HL-60 (cell line): ENCODE measurements around the gene DDX18.

Experiments used
- DNase-seq, 2 experiments: peaks; one replicate each; pipeline ENCODE4 v3.0.0-alpha.2; 2010 to 2020; ENCODE audit warnings: low read depth in 1 of 2, low spot score in 1 of 2
- H3K27ac ChIP-seq: fragments of 250-450 bp; sonication (Bioruptor Pico); replicated peaks from 2 replicates; pipeline ENCODE4 v1.5.1; 2020; ENCODE audit warnings: mild to moderate bottlenecking, moderate library complexity
- H3K27me3 ChIP-seq: fragments of 250-450 bp; sonication (Bioruptor Pico); 2 replicates; pipeline ENCODE4 v1.5.1; 2021; ENCODE audit warnings: mild to moderate bottlenecking, moderate library complexity; ENCODE audit not compliant: insufficient read depth, poor library complexity, severe bottlenecking
- H3K4me3 ChIP-seq: replicated peaks from 2 replicates; pipeline ENCODE4 v1.5.1; 2011; ENCODE audit warnings: mild to moderate bottlenecking, control low read depth, low read length; ENCODE audit not compliant: insufficient read depth
- GABPA ChIP-seq: IDR thresholded peaks from 2 replicates; pipeline ENCODE4 v1.6.1; 2012; ENCODE audit warnings: low read depth
- POLR2AphosphoS5 ChIP-seq: IDR thresholded peaks from 2 replicates; pipeline ENCODE4 v1.6.1; 2012; ENCODE audit warnings: low read depth
- SPI1 ChIP-seq: IDR thresholded peaks from 2 replicates; pipeline ENCODE4 v1.6.1; 2012; ENCODE audit warnings: low read depth, mild to moderate bottlenecking, borderline replicate concordance
- TF ChIP-seq, protein P1 (sequence below): IDR thresholded peaks from 2 replicates; pipeline ENCODE4 v1.6.1; 2012; ENCODE audit warnings: low read depth; ENCODE audit not compliant: insufficient replicate concordance
- TF ChIP-seq, protein P2 (sequence below): IDR thresholded peaks from one replicate; pipeline ENCODE4 v1.5.1; 2011; ENCODE audit warnings: low read length, control low read depth, inconsistent platforms; ENCODE audit not compliant: insufficient read depth

DDX18 gene

DNA sequence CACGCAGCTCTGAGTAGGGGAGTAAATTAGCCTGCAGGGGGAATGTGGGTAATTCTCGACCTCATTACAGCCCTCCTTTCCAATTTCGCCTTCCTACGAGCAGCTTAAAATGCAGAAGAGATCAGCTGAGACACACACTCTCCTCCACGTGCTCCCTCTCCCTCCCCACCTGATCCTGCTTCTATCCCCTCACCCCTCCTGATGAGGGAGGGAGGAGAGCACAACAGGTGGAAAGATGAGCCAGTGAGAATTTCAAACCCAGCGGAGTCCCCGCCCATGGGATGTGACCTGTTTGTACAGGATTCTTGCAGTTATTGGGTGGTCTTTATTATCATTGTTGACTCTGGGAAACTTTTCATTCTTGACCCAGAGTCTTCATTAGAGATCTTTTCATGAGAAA, 35.5 kb downstream of the DDX18 start:
- peaks cover 24% of the 10 kb centered on the region for H3K27me3 ChIP-seq
- TF ChIP-seq GABPA (no peak), SPI1 (no peak), POLR2AphosphoS5 (no peak)
- TF ChIP-seq, protein P1, sequence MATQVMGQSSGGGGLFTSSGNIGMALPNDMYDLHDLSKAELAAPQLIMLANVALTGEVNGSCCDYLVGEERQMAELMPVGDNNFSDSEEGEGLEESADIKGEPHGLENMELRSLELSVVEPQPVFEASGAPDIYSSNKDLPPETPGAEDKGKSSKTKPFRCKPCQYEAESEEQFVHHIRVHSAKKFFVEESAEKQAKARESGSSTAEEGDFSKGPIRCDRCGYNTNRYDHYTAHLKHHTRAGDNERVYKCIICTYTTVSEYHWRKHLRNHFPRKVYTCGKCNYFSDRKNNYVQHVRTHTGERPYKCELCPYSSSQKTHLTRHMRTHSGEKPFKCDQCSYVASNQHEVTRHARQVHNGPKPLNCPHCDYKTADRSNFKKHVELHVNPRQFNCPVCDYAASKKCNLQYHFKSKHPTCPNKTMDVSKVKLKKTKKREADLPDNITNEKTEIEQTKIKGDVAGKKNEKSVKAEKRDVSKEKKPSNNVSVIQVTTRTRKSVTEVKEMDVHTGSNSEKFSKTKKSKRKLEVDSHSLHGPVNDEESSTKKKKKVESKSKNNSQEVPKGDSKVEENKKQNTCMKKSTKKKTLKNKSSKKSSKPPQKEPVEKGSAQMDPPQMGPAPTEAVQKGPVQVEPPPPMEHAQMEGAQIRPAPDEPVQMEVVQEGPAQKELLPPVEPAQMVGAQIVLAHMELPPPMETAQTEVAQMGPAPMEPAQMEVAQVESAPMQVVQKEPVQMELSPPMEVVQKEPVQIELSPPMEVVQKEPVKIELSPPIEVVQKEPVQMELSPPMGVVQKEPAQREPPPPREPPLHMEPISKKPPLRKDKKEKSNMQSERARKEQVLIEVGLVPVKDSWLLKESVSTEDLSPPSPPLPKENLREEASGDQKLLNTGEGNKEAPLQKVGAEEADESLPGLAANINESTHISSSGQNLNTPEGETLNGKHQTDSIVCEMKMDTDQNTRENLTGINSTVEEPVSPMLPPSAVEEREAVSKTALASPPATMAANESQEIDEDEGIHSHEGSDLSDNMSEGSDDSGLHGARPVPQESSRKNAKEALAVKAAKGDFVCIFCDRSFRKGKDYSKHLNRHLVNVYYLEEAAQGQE: no peak
- TF ChIP-seq, protein P2, sequence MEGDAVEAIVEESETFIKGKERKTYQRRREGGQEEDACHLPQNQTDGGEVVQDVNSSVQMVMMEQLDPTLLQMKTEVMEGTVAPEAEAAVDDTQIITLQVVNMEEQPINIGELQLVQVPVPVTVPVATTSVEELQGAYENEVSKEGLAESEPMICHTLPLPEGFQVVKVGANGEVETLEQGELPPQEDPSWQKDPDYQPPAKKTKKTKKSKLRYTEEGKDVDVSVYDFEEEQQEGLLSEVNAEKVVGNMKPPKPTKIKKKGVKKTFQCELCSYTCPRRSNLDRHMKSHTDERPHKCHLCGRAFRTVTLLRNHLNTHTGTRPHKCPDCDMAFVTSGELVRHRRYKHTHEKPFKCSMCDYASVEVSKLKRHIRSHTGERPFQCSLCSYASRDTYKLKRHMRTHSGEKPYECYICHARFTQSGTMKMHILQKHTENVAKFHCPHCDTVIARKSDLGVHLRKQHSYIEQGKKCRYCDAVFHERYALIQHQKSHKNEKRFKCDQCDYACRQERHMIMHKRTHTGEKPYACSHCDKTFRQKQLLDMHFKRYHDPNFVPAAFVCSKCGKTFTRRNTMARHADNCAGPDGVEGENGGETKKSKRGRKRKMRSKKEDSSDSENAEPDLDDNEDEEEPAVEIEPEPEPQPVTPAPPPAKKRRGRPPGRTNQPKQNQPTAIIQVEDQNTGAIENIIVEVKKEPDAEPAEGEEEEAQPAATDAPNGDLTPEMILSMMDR: no peak
- no peak overlapping the region for H3K4me3 ChIP-seq
- no peak for DNase-seq
- H3K27ac ChIP-seq: no peak overlapping the region

DNA sequence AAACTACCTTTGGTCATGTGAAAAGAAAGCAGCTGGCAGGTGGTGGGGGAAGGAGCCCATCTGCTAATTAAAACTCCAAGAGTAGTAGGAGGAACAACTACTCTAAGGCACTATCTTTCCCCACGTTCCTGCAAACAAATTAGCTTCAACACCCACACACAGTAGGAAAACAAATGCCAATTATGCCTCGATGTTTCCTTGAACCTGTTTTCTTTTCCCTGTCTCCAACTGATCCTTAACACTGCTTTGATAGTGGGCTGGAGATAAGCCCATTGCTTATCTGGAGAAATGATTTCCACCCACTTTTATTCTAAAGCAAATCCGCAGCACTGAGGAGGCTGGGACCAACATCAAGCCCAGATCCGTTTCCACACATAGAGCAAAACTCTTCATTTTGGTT, 36.0 kb downstream of the DDX18 start:
- Histone ChIP-seq H3K27me3 (peaks cover 24% of the 10 kb centered on the region), H3K27ac (no peak overlapping the region), H3K4me3 (no peak overlapping the region)
- TF ChIP-seq POLR2AphosphoS5: no peak
- TF ChIP-seq, protein P2: no peak
- DNase-seq: no peak

DNA sequence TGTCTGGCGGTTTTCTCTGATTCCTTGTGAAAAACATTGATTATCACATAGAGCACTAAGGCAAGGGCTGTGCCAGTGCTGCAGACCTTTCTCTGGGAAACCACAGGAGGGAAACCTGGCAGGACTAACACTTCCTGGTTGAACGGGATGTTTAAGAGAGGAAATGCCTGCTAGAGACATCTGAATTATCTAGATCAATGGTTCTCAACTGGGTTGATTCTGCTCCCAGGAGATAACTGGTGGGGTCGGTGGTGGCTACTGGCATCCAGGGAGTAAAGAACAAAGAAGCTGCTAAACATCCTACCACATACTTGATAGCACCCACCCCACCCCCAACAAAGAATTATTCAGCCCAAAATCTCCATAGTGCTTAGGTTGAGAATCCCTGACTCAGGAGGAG, 37.5 kb downstream of the DDX18 start:
- DNase-seq: no peak
- H3K27ac ChIP-seq: no peak overlapping the region
- TF ChIP-seq GABPA: no peak
- TF ChIP-seq SPI1: no peak
- no peak for TF ChIP-seq POLR2AphosphoS5
- TF ChIP-seq, protein P2: no peak
- TF ChIP-seq, protein P1: no peak
- H3K4me3 ChIP-seq: no peak overlapping the region
- peaks cover 24% of the 10 kb centered on the region for H3K27me3 ChIP-seq

DNA sequence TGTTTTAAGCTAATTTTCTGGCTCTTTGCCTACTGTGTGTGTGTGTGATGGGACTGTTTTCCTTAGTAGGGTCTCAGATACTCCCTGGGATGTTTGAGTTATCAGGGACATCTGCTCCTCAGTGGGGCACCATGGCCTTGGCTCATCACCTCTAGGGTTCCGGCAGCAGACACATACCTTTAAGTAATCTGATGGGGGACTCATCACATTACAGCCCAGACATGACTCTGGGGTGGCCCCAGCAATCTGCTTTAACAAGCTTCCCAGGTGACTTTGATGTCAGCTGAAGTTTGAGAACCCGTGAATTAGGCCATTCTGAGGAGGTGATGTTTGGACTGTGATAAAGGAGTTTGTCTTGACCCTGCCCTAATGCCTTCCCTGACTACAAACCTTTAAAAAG, 38.8 kb downstream of the DDX18 start:
- Histone ChIP-seq H3K27me3 (peaks cover 24% of the 10 kb centered on the region), H3K27ac (no peak overlapping the region), H3K4me3 (no peak overlapping the region)
- TF ChIP-seq, protein P2: no peak
- TF ChIP-seq POLR2AphosphoS5: no peak
- TF ChIP-seq, protein P1: no peak
- no peak for TF ChIP-seq SPI1
- TF ChIP-seq GABPA: no peak
- no peak for DNase-seq
